ENCODE data around the gene ZNF789. TPM values are rescaled to one million over a fixed set of nuclear protein-coding genes. Genes with fewer than 3 reads are reported as not detected.

ZNF789 gene
- total and polyA plus RNA-seq, 9 of the 15 experiments (the other 6 are each of a cell fraction or from before 2014, with no cell fraction given): 6.1 to 57.0 (median 24.8) TPM

DNA sequence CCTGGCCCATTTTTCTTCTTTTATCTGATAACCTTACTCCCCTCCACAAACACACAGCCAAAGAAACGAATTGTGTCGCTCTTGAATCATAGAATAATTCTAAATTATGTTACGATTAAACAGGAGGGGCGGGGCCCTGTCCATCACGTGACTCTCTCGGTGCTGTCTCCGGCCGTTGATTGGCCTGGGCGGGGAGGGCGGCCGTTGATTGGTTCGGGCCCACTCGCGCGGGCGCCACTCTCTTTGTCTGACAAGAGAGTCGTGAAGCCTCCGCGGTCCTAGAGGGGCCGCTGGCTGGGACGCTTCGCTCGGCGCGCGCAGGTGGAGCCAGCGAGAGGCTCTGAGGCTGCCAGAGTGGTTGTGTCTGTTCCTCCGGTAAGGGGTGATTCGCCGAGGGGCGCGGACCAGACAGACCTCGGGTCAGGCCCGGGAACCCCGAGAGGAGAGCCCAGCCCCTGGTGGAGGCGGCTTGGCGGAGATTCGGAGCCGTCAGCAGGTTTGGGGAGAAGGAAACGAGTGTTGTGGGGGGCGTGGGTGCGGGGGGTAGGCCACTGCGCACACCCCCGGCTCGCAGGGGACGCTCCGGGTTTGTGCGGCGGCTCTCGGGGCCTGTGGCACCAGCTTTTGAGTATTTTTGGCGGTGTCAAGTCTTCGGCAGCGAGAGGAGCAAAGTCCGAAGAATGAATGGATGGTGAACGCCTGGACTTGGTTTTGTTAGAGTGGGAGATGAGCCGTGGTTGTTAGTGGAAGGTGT, at the start of gene ZNF789 (continued):
- TF ChIP-seq, protein P1, sequence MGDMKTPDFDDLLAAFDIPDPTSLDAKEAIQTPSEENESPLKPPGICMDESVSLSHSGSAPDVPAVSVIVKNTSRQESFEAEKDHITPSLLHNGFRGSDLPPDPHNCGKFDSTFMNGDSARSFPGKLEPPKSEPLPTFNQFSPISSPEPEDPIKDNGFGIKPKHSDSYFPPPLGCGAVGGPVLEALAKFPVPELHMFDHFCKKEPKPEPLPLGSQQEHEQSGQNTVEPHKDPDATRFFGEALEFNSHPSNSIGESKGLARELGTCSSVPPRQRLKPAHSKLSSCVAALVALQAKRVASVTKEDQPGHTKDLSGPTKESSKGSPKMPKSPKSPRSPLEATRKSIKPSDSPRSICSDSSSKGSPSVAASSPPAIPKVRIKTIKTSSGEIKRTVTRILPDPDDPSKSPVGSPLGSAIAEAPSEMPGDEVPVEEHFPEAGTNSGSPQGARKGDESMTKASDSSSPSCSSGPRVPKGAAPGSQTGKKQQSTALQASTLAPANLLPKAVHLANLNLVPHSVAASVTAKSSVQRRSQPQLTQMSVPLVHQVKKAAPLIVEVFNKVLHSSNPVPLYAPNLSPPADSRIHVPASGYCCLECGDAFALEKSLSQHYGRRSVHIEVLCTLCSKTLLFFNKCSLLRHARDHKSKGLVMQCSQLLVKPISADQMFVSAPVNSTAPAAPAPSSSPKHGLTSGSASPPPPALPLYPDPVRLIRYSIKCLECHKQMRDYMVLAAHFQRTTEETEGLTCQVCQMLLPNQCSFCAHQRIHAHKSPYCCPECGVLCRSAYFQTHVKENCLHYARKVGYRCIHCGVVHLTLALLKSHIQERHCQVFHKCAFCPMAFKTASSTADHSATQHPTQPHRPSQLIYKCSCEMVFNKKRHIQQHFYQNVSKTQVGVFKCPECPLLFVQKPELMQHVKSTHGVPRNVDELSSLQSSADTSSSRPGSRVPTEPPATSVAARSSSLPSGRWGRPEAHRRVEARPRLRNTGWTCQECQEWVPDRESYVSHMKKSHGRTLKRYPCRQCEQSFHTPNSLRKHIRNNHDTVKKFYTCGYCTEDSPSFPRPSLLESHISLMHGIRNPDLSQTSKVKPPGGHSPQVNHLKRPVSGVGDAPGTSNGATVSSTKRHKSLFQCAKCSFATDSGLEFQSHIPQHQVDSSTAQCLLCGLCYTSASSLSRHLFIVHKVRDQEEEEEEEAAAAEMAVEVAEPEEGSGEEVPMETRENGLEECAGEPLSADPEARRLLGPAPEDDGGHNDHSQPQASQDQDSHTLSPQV (IDR thresholded peaks at IDR 0.05): no peak
- TF ChIP-seq NEUROD1 (IDR thresholded peaks at IDR 0.05; ENCODE audit: borderline replicate concordance, low read depth, low read length, partially characterized antibody) (peak; percentile 89), ZNF347 (CRISPR knock-in tag; IDR thresholded peaks at IDR 0.05; ENCODE audit: low read depth) (0 out of 2 replicates have a peak, but pooled peaks have one; percentile 48), SAP30 (IDR thresholded peaks at IDR 0.05; ENCODE audit: borderline replicate concordance, insufficient read depth, low read depth, low read length, poor library complexity, severe bottlenecking) (peak; percentile 97), ELF1 (tag; IDR thresholded peaks at IDR 0.05) (no peak; the same call in 1 of the 2 replicates), RAD21 (CRISPR knock-in tag; conservative IDR thresholded peaks at IDR 0.05 in 1 of 2, IDR thresholded peaks at IDR 0.05 in 1 of 2) (no peak), RCOR1 (IDR thresholded peaks at IDR 0.05; ENCODE audit: borderline replicate concordance in 1 of 2, low read depth in 2 of 2, low read length in 2 of 2) (peak in 1 of 2 experiments; percentile 76; a peak in 2 of 4 replicates), ZNF140 (CRISPR knock-in tag; IDR thresholded peaks at IDR 0.05) (no peak), ZNF354B (CRISPR knock-in tag; IDR thresholded peaks at IDR 0.05) (peak; percentile 66; the same call in 1 of the 2 replicates), CBFB (CRISPR knock-in tag; IDR thresholded peaks at IDR 0.05) (peak; percentile 34; the same call in 1 of the 2 replicates), MEF2D (tag; conservative IDR thresholded peaks at IDR 0.05; ENCODE audit: low read depth) (no peak), STAT5B (CRISPR knock-in tag; IDR thresholded peaks at IDR 0.05) (no peak), ZNF551 (CRISPR knock-in tag; IDR thresholded peaks at IDR 0.05) (no peak), ZNF512 (tag; IDR thresholded peaks at IDR 0.05) (no peak)
- TF ChIP-seq, protein P2, sequence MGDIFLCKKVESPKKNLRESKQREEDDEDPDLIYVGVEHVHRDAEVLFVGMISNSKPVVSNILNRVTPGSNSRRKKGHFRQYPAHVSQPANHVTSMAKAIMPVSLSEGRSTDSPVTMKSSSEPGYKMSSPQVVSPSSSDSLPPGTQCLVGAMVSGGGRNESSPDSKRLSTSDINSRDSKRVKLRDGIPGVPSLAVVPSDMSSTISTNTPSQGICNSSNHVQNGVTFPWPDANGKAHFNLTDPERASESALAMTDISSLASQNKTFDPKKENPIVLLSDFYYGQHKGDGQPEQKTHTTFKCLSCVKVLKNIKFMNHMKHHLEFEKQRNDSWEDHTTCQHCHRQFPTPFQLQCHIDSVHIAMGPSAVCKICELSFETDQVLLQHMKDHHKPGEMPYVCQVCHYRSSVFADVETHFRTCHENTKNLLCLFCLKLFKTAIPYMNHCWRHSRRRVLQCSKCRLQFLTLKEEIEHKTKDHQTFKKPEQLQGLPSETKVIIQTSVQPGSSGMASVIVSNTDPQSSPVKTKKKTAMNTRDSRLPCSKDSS (IDR thresholded peaks at IDR 0.05; ENCODE audit: low read depth, partially characterized antibody): no peak

Data from K562 (cell line).